HFF-Myc (cell line): Measurements from ENCODE around the gene ABHD12.

Source experiments
- DNase-seq: peaks from one replicate; pipeline ENCODE4 v3.0.0-alpha.2; 2011; ENCODE audit warnings: low read depth; ENCODE audit errors: extremely low read depth
- H3K4me3 ChIP-seq: replicated peaks from 2 replicates; pipeline ENCODE4 v1.5.1; 2011; ENCODE audit warnings: low read depth, mild to moderate bottlenecking, control low read depth, low read length
- CTCF ChIP-seq: IDR thresholded peaks from 2 replicates; pipeline ENCODE4 v1.5.1; 2012; ENCODE audit warnings: mild to moderate bottlenecking, low read depth, low read length, control low read depth; ENCODE audit errors: missing control alignments

The ABHD12 gene

GRCh38 chr20:25283221-25283951, 107.2 kb downstream of the ABHD12 start:
- DNase-seq: no peak
- no peak for TF ChIP-seq CTCF
- no peak overlapping the region for H3K4me3 ChIP-seq

- no peak for TF ChIP-seq CTCF
- no peak for DNase-seq
- H3K4me3 ChIP-seq: no peak overlapping the region
These were observed 107.8 kb downstream of the ABHD12 start for GRCh38 chr20:25282796-25283195.

- no peak overlapping the region for H3K4me3 ChIP-seq
- no peak for DNase-seq
- TF ChIP-seq CTCF: no peak
These were observed 108.4 kb downstream of the ABHD12 start for GRCh38 chr20:25282034-25282781.

- TF ChIP-seq CTCF: no peak
- no peak overlapping the region for H3K4me3 ChIP-seq
- no peak for DNase-seq
These were observed 109.1 kb downstream of the ABHD12 start for GRCh38 chr20:25281541-25281991.

- TF ChIP-seq CTCF: no peak
- H3K4me3 ChIP-seq: no peak overlapping the region
- DNase-seq: no peak
These were observed 109.8 kb downstream of the ABHD12 start for GRCh38 chr20:25280574-25281535.

- no peak for DNase-seq
- no peak overlapping the region for H3K4me3 ChIP-seq
- no peak for TF ChIP-seq CTCF
These were observed 110.5 kb downstream of the ABHD12 start for GRCh38 chr20:25280051-25280573.
